OCI-LY7 (cell line): ENCODE results near the gene DMD. TPM values are rescaled to one million over a fixed set of nuclear protein-coding genes. Genes with fewer than 3 reads are reported as not detected.

Experiments used
- BruUV-seq: library from RNA; stranded (reverse); fragments of 400-500 nt; replicated peaks from 2 replicates; lab custom pipeline; 2021; lab: Mats Ljungman, UMichigan
- CTCF ChIA-PET: fragments of 300-600 bp; sonication (Branson Sonifier 250); formaldehyde crosslinking; loops from one replicate; lab custom pipeline; 2022; ENCODE audit warnings: antibody characterized with exemption; ENCODE audit not compliant: unreplicated experiment; lab: Charles Lee
- POLR2A ChIA-PET: fragments of 300-600 bp; sonication (Branson Sonifier 250); formaldehyde crosslinking; loops from one replicate; lab custom pipeline; 2022; ENCODE audit warnings: antibody characterized with exemption; lab: Charles Lee
- DNase-seq: peaks from one replicate; pipeline ENCODE4 v3.0.0-alpha.2; 2015; ENCODE audit warnings: low spot score
- H2AFZ ChIP-seq: fragments of 200-600 bp; sonication (generic), shearing (Covaris generic); 2 replicates; pipeline ENCODE4 v1.6.1; 2014; ENCODE audit warnings: mild to moderate bottlenecking, antibody characterized with exemption, low read length, moderate library complexity
- H3K27ac ChIP-seq: fragments of 200-600 bp; sonication (generic); 2 replicates; pipeline ENCODE4 v1.5.1; 2014; ENCODE audit warnings: mixed run types, low read depth, mild to moderate bottlenecking, moderate library complexity, low read length, inconsistent platforms; ENCODE audit not compliant: poor library complexity, severe bottlenecking
- H3K36me3 ChIP-seq: fragments of 200-600 bp; sonication (generic); 2 replicates; pipeline ENCODE4 v1.6.1; 2014; ENCODE audit warnings: mild to moderate bottlenecking, antibody characterized with exemption, low read length, moderate library complexity, mixed read lengths; ENCODE audit not compliant: insufficient read depth
- H3K4me1 ChIP-seq: fragments of 200-600 bp; sonication (generic); 2 replicates; pipeline ENCODE4 v1.5.1; 2014; ENCODE audit warnings: mild to moderate bottlenecking, low read length; ENCODE audit not compliant: insufficient read depth, poor library complexity, severe bottlenecking
- H3K4me2 ChIP-seq: fragments of 200-600 bp; sonication (generic); 2 replicates; pipeline ENCODE4 v1.6.1; 2014; ENCODE audit warnings: mild to moderate bottlenecking, low read length
- H3K4me3 ChIP-seq: fragments of 200-600 bp; sonication (generic); 2 replicates; pipeline ENCODE4 v1.5.1; 2014; ENCODE audit warnings: mild to moderate bottlenecking, low read depth, low read length; ENCODE audit not compliant: poor library complexity, severe bottlenecking
- H3K79me2 ChIP-seq: fragments of 200-600 bp; sonication (generic); 2 replicates; pipeline ENCODE4 v1.6.1; 2016; ENCODE audit warnings: low read depth, mild to moderate bottlenecking, low read length, moderate library complexity, mixed read lengths; ENCODE audit not compliant: insufficient read depth
- H3K9me2 ChIP-seq: fragments of 200-600 bp; sonication (generic); 2 replicates; pipeline ENCODE4 v1.6.1; 2016; ENCODE audit warnings: mild to moderate bottlenecking, low read length, mixed read lengths; ENCODE audit not compliant: insufficient read depth
- H3K9me3 ChIP-seq: fragments of 200-600 bp; sonication (generic); 2 replicates; pipeline ENCODE4 v1.6.1; 2014; ENCODE audit warnings: mild to moderate bottlenecking, mixed run types, low read length, mixed read lengths
- H4K20me1 ChIP-seq: fragments of 200-600 bp; sonication (generic); 2 replicates; pipeline ENCODE4 v1.6.1; 2014; ENCODE audit warnings: mild to moderate bottlenecking, antibody characterized with exemption, low read length, moderate library complexity, mixed read lengths; ENCODE audit not compliant: insufficient read depth
- EZH2phosphoT487 ChIP-seq: fragments of 200-600 bp; sonication (generic); IDR thresholded peaks from 2 replicates; pipeline ENCODE4 v1.6.1; 2018; ENCODE audit warnings: low read depth, borderline replicate concordance, mild to moderate bottlenecking, mixed run types, antibody characterized with exemption, low read length, moderate library complexity, mixed read lengths
- intact Hi-C: fragments of 100-400 bp; cut with micrococcal nuclease; formaldehyde crosslinking; loops from one replicate; pipeline ENCODE4 v1.10.0; 2022; ENCODE audit not compliant: unreplicated experiment
- total RNA-seq, 2 experiments: library from RNA; depleted of rRNA in 1 of 2; stranded (reverse); fragments of >200 nt in 1 of 2; shearing (Covaris generic) in 1 of 2; gene quantifications; 2 replicates each; pipeline ENCODE4 v1.2.3, GENCODE V29; 2014 to 2022
- TF ChIP-seq, protein P1 (sequence below): fragments of 200-600 bp; sonication (generic); conservative IDR thresholded peaks from 2 replicates; pipeline ENCODE4 v1.5.1; 2014; ENCODE audit warnings: mild to moderate bottlenecking, antibody characterized with exemption, low read length, moderate library complexity, mixed read lengths

The DMD gene
- total RNA-seq, 2 experiments from 2014 or later = 20.5 to 61.4 TPM

DNA sequence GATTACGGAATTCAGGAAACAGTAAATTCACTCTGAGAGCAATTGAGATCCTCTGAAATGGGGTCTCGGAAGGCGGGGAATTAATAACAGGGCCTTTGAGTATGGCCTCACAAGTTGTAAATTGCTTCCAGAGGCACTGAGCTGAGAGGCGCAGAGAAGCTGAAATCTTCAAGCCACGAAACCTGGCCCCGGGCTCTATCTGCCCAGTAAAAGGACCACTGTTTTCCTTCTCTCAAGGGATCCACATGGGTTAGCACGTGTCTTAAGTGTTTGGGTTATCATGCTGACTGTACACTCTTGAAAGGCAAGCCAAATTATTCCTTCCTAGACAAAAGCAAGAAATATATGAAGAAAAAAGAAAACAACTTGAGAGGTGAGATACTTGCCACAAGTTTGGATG is 1126.6 kb downstream of the DMD start:
- Histone ChIP-seq H3K79me2 (no peaks in the 10 kb centered on the region), H3K4me2 (no peak overlapping the region), H3K36me3 (no peaks in the 10 kb centered on the region), H4K20me1 (no peaks in the 10 kb centered on the region), H2AFZ (no peak overlapping the region), H3K4me3 (no peak overlapping the region), H3K27ac (no peak overlapping the region), H3K9me3 (no peaks in the 10 kb centered on the region), H3K4me1 (no peaks in the 10 kb centered on the region), H3K9me2 (no peaks in the 10 kb centered on the region)
- BruUV-seq = no TSS peak
- CTCF ChIA-PET = no interaction called here
- TF ChIP-seq, protein P1, sequence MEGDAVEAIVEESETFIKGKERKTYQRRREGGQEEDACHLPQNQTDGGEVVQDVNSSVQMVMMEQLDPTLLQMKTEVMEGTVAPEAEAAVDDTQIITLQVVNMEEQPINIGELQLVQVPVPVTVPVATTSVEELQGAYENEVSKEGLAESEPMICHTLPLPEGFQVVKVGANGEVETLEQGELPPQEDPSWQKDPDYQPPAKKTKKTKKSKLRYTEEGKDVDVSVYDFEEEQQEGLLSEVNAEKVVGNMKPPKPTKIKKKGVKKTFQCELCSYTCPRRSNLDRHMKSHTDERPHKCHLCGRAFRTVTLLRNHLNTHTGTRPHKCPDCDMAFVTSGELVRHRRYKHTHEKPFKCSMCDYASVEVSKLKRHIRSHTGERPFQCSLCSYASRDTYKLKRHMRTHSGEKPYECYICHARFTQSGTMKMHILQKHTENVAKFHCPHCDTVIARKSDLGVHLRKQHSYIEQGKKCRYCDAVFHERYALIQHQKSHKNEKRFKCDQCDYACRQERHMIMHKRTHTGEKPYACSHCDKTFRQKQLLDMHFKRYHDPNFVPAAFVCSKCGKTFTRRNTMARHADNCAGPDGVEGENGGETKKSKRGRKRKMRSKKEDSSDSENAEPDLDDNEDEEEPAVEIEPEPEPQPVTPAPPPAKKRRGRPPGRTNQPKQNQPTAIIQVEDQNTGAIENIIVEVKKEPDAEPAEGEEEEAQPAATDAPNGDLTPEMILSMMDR = no peak
- TF ChIP-seq EZH2phosphoT487 = no peak
- POLR2A ChIA-PET = no interaction called here
- intact Hi-C loops = no loop called here
- no peak for DNase-seq

DNA sequence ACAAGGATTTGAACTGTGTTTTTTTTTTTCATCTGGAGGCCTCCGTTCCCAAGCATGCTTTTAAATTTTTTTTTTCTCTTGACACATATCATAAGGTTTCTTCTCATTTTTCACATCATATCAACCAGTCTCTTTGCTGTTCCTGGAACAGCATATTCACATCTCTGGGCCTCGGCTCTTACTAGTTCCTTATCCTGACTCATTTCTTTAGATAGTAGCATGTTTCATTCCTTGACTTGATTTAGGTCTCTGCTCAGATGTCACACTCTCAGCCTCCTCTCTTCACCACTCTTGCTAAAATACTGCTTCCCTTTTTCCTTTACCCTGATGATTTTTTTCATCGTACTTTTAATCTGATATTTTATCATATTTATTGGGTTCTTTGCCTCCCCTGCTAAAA is 1163.1 kb downstream of the DMD start:
- ChIA-PET POLR2A (no interaction called here), CTCF (no interaction called here)
- Histone ChIP-seq H3K79me2 (no peaks in the 10 kb centered on the region), H3K4me2 (no peak overlapping the region), H3K36me3 (no peaks in the 10 kb centered on the region), H2AFZ (no peak overlapping the region), H3K9me3 (no peaks in the 10 kb centered on the region), H3K27ac (no peak overlapping the region), H3K4me3 (no peak overlapping the region), H3K4me1 (no peaks in the 10 kb centered on the region), H3K9me2 (no peaks in the 10 kb centered on the region), H4K20me1 (no peaks in the 10 kb centered on the region)
- intact Hi-C loops = no loop called here
- TF ChIP-seq EZH2phosphoT487 = no peak
- TF ChIP-seq, protein P1 = no peak
- no peak for DNase-seq
- BruUV-seq = no TSS peak

DNA sequence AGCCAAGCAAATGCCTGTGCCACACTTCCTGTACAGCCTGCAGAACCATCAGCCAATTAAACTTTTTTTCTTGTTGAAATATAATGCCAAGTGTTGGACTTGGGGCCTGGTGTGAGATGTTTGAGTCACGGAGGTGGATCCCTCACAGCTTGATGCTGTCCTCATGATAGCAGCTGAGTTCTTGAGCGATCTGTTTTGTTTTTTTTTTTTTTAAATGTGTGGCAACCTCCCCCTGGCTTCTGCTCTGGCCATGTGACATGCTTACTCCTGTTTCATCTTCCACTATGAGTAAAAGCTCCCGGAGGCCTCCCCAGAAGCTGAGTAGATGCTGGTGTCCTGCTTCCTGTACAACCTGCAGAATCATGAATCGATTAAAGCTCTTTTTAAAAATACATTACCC is 1166.2 kb downstream of the DMD start:
- H3K9me2 ChIP-seq = no peaks in the 10 kb centered on the region
- ChIA-PET CTCF (no interaction called here), POLR2A (interaction anchor here (0.6 kb wide), 1 partner anchor 1278 kb away, joined by 3 read pairs; no protein-coding TSS in a partner anchor)
- H3K79me2 ChIP-seq = no peaks in the 10 kb centered on the region
- no peaks in the 10 kb centered on the region for H4K20me1 ChIP-seq
- intact Hi-C loops = no loop called here
- no peaks in the 10 kb centered on the region for H3K4me1 ChIP-seq
- H3K27ac ChIP-seq = no peak overlapping the region
- H3K4me2 ChIP-seq = no peak overlapping the region
- H3K36me3 ChIP-seq = no peaks in the 10 kb centered on the region
- TF ChIP-seq EZH2phosphoT487 = no peak
- TF ChIP-seq, protein P1 = no peak
- no peak overlapping the region for H2AFZ ChIP-seq
- DNase-seq = no peak
- no peak overlapping the region for H3K4me3 ChIP-seq
- H3K9me3 ChIP-seq = no peaks in the 10 kb centered on the region
- BruUV-seq = no TSS peak
